ENCODE results near the gene FAM53B. TPM values are rescaled to one million over a fixed set of nuclear protein-coding genes. Genes with fewer than 3 reads are reported as not detected.

Gene FAM53B
- total RNA-seq, 1 donor from 2014 or later, result 24.9 TPM

DNA sequence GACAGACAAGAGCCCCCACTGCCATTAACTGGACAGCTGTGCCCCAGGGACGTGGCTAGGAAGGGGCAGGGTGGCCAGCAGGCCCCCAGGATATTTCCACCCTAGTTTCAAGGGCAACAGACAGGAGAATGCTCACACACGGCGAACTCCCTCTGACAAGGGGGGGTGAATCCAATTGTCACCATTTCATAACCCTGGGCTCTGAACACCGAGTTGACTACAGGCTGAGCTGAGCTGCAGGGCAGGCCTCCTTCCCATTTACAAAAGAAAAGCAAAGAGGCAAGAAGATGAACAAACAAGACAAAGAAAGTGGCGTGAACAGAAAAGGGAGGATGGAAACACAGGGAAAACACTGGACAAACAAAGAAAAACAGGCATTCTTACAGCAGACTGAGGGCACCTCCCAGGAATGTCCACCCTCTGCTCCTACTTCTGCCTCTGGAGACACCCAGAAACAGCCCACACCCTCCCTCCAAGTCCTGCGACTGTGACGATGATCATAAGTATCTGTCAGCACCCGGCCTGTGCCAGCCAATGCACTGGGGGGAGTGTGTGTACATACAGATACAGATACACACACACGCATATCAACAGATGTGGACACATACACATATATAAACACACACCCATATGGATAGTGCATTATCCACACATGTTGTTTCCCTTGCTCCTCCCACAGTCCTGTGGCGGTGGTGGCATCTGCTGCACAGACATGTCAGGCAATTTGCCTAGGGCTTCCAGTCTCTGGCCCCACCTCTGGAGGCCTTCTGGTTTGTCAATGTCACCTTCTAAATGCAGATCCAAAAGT lies 66.2 kb downstream of the FAM53B start:
- peak; percentile 27 for ATAC-seq

DNA sequence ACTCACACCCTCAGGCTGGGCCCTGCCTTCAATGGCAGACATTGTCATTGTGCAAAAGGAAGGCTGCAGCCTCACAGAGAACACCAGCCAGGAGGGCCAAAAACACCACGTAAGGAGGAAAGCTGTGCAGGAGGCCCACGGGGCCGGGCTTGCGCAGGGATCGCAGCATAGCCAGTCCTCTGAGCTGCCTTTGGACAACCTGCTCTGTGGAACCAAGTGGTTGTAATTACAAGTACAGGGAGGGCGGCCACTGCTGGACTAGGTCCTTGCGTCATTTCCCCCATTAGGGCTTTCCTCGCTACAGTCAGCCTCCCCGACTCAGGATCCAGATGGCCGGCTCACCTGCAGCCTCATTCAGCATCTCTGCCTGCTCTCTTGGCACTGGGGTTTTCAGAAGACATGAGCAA lies 66.9 kb downstream of the FAM53B start:
- ATAC-seq, result no peak

DNA sequence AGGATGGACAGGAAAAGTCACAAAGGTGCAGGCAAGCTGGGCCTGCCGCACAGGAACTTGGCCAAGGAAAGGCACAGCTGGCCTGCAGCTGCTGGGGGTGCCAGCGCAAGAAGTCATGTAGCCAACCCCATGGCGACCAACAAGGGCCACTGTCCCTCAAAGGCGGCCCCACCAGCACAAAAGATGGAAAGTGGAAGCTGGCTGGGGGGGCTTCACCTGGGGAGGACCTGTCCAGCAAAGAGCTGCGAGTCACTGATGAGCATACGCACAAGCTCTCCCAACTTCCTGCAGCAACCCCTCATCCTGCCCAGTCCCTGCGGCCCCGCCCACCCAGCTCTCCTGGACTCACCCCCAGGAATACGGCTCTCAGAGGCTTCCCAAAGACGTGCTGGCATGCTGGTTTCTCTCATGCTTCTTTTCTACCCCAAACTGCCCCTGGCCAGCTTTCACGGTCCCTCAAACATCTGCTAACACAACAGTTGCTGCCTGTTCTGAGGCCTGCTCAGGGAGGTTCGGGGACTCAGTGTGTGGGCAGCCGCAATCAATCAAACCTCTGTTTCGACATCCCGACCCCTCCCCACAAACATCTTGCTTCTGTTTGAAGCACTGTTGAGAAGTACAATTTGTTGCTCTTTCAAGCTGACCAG lies 67.6 kb downstream of the FAM53B start:
- no peak for ATAC-seq

DNA sequence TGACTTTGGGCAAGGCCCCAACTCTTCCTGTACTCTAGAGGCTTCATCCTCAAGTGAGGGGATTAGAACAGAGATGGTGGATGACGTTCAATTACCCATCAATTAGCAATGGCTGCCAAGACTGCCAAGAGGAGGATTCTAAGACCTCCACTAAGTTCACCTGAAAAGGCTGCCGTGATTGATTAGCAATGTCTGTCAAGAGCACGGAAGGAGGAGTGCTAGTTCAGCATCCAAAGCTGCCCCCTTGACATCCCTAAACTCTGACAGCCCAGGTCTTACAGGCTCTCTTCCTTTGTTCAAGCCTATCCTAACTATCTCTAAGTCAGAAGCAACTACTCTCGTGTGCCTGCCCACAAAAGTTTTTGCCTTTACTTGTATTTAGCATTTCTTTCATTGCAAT lies 68.4 kb downstream of the FAM53B start:
- no peak for ATAC-seq

DNA sequence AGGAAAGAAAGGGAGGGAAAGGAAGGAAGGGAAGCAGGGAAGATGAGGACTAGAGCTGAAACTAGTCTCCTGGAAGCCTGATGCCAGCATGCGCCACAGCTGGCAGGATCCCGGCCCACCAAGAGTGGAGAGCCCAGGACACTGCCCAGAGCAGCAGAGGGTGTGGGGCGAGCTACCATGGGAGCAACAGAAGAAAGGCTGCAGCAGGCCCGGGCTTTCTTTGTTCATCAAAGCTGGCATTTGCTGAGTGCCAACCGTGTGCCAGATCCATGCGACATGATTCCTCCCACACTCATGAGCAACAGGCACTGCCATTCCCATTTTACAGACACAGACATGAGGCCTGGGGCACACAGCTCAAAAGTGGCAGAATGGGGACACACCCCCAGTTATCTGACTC lies 68.9 kb downstream of the FAM53B start:
- no peak for ATAC-seq

DNA sequence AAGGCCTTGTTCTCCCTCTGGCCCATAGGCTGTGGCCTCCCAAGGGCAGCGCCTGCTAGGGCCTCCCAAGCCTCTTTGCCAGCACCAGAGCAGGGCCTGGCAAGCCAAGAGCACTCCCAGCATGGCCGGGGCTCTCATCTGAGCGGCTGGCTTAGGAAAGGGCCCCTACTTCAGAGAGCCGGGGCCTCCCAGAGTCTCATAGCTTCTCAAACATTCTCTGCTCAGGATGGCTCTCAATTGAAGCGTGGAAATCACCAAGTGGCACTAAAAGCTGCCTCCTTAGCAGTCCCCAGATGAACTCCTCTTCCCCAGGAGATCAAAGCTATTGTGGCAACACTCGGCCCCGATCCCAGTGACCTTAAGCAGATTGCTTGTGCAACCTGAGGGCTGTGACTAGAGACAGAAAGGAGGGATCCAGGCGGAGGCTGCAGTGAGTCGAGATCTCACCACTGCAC lies 69.4 kb downstream of the FAM53B start:
- no peak for ATAC-seq

DNA sequence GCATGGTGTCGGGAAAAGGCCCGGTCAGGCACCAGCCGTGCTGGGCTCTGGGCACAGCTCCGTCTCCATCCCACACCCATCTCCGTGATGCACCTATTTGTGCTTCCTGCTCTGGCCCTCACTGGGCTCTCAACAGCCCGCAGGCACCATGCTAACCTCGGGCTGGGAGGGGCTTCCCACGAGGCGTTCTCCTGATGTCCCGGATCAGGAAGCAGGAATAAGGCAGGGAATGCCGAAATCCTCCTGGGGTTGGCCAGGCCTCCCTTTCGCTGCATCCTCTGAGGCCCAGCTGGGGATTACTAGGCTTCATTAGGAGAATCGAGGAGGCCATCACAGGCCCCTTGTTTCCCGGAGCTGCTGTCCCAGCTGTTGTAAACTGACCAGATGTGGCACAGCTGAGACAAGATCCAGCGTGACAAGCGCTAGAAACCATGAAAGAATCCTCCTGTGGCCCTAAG lies 72.0 kb downstream of the FAM53B start:
- no peak for ATAC-seq

DNA sequence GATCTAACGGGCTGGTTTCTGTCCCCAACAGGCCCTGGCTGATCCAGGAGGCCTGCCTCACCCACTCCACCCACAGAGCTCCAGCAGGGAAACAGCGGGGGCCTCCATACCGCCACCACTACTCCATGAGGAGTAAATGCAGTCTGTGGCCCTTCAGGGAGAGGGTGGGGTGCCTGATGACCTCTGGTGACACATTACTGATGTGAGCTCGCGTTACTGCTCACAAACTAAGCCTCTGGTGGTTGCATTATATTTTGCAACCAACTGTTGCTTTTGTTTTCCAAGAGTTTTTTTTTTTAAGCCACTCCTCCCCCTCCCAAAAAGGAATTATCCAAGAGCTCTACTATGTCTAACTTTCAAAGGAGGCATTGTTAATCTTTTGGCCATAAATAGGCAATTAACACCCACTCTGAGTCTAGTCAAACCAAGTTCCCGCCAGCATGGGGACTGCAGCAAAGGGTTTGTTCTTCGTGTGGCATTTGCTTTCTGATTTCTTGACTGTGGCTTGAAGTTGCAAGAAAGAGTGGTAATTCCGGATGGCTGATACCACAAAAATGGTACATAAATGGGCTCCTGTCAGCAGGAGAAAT lies 72.6 kb downstream of the FAM53B start:
- ATAC-seq, result peak; percentile 87

DNA sequence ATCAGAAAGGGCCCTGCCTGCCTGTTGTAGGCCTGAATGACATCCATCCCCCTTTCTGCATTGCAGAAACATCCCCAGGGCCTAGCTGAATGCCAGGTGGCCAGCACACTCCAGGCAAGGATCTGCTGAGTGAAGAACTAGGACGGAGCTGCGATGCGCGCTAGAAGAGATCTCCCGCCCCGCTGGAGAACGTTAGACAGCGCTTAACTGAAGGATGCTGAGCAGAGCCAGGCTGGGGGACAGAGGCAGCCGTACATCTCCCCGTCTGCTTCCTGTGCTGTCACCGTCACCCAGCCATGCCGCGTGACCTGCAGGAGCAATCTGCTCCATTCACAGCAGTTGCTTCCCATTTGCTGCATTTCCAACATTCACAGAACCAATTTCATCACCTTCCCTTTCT lies 73.3 kb downstream of the FAM53B start:
- no peak for ATAC-seq

DNA sequence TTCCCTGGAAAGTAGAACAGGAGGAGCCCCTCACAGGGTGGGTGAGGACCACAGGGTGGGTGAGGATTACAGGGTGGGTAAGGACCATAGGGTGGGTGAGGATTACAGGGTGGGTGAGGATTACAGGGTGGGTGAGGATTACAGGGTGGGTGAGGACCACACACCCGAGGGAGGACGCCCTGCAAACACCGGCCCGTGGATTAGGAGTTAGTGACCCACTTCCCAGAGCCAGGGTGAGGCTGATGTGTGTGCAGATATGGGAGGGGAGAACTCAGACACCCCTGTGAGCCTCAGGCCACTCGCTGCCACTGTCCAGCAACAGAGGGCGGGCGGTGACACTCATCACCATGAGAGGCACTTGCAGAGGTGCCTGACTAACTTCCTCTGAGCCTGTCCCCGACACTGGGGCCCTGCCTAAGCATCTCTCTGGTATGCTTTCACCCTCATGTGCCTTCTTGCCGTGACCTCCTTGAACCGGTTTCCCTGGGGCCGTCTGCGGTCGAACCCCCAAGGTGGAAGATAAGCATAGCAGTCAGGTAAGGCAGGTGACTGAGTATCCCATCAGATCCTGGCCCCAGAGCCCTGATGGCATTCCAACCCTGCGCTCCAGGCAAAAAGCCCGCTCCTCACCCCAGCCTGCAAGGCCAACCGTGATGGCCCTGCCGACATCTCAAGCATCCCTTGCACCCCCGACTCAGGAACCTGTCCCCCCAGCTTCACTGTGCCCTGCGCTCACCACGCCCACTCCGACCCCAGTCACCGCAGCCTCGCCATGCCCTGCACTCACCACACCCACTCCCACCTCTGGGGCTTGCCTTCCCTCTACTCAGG lies 74.1 kb downstream of the FAM53B start:
- ATAC-seq, result no peak

DNA sequence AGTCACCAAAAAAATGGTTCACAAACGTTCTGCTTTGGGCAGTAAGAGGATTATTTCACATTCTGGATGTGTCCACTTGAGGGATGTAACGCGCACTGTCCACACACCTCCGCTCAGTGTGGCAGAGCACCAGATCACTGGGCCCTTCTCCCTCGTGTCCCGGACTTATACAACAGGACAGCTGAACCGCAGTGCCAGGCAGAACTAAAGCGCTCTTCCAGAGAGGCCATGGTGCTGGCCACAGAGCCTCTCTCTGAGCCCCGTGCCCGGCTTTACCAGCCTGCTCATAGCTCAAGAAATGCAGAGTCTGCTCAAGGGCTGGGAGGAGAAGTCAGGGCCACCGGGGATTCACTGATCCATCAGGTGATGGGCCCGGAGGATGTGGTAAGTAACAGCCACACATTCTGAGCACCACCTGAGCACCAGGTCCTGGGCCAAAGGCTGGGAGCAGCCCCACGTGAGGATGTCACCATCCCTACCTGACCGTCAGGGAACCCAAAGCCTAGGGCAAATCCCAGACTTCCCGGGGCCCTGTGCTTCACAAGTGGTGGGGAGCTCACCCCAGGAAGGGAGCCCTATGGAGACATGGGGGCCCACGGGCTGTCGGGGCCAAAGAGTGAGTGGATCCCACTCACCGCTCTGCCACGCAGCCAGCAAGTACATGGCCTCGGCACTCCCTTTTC lies 74.9 kb downstream of the FAM53B start:
- no peak for ATAC-seq

DNA sequence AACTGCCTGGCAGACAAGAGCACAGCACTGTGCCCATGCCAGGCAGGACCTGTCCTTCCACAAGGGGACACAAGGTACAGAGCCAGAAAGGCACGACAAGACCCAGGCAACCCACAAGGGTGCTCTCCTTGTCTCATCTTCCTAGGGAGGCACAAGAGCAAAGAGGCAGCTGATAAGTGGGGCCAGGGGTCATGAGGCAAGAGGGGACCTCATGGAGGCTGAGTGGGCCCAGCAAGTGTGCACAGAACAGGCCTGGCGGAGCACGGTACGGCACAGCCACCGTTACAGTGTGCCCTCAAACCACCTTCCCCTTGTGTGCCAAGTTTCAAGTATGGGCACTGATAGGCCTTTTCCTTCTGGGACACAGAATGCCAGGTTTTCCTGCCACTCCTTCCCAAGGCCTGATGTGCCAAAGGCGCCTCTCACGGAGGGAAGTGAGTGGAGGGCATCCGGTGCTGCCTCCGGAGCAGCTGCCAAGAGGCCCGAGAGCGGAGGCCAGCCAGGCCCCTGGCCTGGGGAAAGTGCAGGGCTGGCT lies 75.6 kb downstream of the FAM53B start:
- no peak for ATAC-seq

DNA sequence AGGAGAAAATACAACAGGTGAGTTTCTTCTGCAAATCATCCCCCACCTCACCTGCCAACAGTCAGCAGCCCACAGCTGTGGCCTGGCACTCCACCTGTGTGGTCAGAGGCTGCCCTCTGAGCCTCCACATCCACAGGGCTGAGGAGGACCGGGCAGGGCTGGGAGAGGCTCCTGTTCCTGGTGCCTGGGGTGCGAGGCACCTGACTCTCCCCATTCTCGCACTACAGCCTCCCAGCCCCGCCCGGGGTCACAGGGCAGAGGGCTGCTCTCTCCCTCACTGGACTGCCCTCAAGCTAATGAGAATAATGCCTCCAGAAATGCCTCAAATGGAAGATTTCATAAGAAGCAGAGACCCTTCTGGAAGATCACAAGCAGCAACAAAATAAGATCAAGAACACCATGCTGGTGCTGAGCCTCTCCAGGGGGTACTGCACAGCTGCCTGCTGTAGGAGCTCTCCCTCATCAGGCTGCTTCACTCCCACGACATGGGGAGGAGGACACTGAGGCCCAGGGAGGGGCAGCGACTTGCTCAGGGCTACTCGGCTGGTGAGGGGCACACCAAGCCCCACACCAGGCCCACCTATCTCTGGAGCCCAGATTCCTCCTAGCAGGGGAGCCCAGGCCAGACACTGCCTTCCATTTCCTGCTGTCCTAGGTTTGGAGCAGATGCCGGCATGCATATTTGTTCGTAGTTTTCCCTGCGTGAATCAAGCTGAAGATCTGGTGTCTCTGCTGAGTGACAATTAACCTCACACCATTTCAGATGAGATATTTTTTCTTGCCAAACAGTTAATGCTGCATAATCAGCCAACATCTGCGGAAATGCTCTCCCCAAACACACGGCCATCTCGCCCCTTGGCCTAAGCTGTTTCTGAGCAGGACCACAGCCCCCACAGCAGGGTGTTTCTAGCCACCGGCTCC lies 76.5 kb downstream of the FAM53B start:
- no peak for ATAC-seq

DNA sequence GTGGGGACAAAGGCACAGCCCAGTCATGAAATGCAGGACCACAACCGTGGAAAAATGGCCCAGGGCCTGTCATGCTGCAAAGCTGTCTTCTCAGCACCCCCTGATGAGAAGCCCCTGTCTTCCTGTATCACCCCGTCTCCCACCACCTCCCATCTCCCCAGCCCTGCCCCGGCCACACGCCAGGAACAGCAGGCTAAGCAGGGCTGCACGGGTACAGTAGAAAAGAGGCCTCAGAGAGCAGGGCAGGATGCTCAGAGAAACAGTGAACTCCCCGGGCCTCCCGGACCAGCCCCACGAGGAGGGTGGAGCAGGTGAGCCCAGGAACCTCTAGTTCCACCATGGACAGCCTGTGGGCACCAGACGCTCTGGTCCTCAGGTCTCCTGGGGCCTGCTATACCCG lies 77.7 kb downstream of the FAM53B start:
- no peak for ATAC-seq

DNA sequence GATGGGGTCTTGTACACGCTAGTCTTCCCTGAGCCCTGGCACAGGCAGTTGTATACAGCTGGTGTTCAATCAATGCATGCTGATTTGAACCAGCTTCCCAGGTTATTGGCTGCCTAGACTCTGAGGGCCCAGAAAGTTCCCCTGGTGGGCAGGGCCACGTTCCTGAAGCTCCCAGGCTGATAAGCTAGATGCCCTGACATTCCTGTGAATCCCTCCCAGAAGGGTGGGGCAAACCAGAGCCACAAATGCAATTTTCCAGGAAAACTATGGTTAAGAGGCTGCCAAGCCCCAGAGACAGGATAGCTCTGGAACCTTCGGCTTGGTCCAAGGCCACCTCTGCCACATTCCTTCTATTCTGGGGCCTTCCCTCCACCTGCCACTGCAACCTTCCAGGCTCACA lies 78.2 kb downstream of the FAM53B start:
- ATAC-seq, result no peak

DNA sequence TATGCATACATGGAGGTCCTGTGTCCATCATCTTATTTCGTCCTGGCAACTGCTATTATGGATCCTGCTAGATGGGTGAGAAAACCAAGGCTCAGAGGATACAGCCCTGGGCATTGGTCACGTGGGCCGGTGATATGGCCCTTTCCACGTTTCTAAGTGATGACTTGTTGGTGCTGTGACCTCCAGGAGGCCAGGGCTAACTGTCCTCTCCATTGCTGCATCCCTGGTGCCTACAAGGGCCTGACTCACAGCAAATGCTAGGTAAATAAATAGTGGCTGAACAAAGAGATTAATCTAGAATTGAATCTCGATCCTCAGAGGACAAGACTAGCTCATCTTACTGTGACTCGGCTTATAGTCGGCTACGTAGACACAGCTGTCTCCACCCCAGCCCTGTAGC lies 78.6 kb downstream of the FAM53B start:
- ATAC-seq, result no peak

DNA sequence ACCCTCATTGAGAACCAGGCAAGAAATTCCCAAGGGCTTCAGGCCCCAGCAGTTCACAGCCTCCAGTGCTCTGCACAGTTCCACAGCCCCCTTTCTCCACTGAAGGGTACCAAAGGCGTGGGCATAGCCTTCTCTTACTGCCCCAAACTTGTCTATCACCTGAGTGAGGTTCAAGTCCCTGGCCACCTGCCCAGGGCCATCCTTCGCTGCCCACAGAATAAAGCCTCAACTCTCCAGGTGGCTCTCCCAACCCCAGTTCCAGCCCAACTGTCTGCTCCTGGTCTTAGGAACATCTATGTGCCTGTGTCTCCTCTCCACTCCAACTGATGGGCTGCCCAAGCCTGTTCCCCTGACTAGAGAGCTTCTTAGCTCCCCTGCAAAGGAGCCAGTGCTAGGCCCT lies 79.1 kb downstream of the FAM53B start:
- no peak for ATAC-seq

DNA sequence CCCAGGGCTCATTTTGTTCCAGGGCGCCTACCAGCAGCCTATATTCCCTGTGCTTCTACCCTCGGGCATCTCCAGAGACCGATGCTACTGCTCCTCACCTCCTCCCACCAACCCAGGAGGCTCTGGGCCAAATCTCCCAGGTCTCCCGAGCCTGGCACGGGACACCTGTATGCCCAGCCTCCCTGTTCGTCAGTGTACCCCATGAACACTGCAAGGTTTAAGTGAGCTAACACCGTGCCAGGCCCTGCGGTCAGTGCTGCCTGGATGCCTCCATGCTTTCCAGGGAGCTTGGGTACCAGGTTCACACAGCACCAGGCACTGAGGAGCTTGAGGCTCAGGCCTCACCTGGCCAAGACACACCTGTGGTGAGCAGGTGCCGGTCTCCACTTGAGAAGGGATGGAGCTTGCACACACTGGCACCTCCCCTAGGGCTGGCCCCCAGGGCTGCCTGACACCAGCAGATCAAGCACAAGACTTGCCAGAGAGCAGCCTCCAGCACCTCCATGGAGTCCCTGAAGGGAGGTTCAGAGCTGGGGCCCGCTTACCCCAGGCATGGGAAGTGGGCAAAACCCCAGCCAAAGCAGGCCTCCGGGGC lies 80.3 kb downstream of the FAM53B start:
- ATAC-seq, result no peak

DNA sequence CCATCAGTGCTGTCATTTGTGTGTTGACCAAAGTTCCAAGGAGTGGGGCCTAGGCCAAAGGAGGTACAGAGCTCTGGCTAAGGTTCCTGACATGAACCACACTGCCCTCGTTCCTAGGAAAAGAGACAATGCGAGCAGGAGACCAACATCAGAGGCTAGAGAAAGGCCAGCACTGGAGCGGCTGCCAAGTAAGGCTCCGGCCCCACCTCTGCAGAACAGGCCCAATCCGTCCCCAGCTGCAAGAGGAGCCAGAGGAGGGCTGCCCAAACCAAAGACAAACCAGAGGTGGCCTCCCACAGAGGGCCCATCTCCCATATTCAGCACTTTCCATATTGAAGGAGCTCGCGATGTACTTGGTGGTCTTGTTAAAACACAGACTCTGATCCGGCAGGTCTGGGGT lies 81.0 kb downstream of the FAM53B start:
- no peak for ATAC-seq

DNA sequence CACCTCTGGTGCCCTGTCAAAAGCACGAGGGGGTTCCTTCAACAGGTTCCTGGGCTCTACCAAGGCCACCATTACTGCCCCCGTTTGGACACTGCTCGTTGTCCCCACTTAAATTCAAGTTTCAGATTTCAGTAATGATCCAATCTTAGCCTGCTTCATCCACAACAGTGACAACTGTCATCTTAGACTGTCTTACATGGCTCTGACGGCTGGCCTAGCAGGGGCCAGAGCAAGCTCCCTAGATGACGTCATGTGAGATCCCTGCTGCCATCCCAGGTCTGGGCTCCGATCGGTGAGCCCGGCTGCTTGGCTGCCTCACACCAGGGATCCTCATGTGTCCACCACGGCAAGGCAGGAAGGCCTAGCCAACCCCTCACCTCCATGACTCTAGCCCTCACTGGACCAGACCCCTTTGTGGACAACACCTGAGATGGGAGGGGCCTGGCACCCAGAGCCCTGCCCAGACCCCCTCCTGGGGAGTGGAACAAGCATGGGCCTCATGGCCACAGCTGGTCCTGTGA lies 82.5 kb downstream of the FAM53B start:
- no peak for ATAC-seq
